Endodermal cell (in vitro differentiated cells): ENCODE measurements around the gene AMTN. TPM values are rescaled to one million over a fixed set of nuclear protein-coding genes. Genes with fewer than 3 reads are reported as not detected.

ENCODE experiments used
- DNase-seq: peaks from one replicate; pipeline ENCODE4 v3.0.0-alpha.2; 2017
- H3K27ac ChIP-seq: 2 replicates; pipeline ENCODE4 v1.5.1; 2013; ENCODE audit warnings: mild to moderate bottlenecking, low read depth, low read length, moderate library complexity
- H3K27me3 ChIP-seq: 2 replicates; pipeline ENCODE4 v1.6.1; 2013; ENCODE audit warnings: mild to moderate bottlenecking, low read length, moderate library complexity; ENCODE audit not compliant: insufficient read depth, control insufficient read depth, poor library complexity, severe bottlenecking
- H3K36me3 ChIP-seq: 2 replicates; pipeline ENCODE4 v1.7.0; 2013; ENCODE audit warnings: mild to moderate bottlenecking, low read length, moderate library complexity; ENCODE audit not compliant: control insufficient read depth, insufficient read depth
- H3K4me1 ChIP-seq: one replicate; pipeline ENCODE4 v1.7.0; 2013; ENCODE audit warnings: low read length; ENCODE audit not compliant: control insufficient read depth, insufficient read depth
- H3K4me3 ChIP-seq: 2 replicates; pipeline ENCODE4 v1.5.1; 2013; ENCODE audit warnings: mild to moderate bottlenecking, low read length, moderate library complexity
- H3K9ac ChIP-seq: 2 replicates; pipeline ENCODE4 v1.6.1; 2013; ENCODE audit warnings: mild to moderate bottlenecking, low read length, moderate library complexity; ENCODE audit not compliant: poor library complexity, severe bottlenecking; ENCODE audit errors: extremely low read depth
- H3K9me3 ChIP-seq: 2 replicates; pipeline ENCODE4 v1.6.1; 2013; ENCODE audit warnings: mild to moderate bottlenecking, low read length, moderate library complexity; ENCODE audit not compliant: control insufficient read depth
- H3K27ac Mint-ChIP-seq: 2 replicates; pipeline ENCODE4 v1.8.0; 2020; ENCODE audit warnings: mixed read lengths
- H3K27me3 Mint-ChIP-seq: 2 replicates; pipeline ENCODE4 v1.8.0; 2021; ENCODE audit warnings: mild to moderate bottlenecking, mixed read lengths; ENCODE audit not compliant: insufficient read depth
- H3K36me3 Mint-ChIP-seq: 2 replicates; pipeline ENCODE4 v1.8.0; 2020; ENCODE audit warnings: low read depth, mixed read lengths
- H3K4me1 Mint-ChIP-seq: 2 replicates; pipeline ENCODE4 v1.8.0; 2020; ENCODE audit warnings: mixed read lengths
- H3K4me3 Mint-ChIP-seq: 2 replicates; pipeline ENCODE4 v1.8.0; 2020; ENCODE audit warnings: mild to moderate bottlenecking, moderate library complexity, mixed read lengths
- H3K9me3 Mint-ChIP-seq: 2 replicates; pipeline ENCODE4 v1.8.0; 2020; ENCODE audit warnings: mild to moderate bottlenecking, mixed read lengths
- CTCF ChIP-seq: fragments of 200-600 bp; sonication (generic); conservative IDR thresholded peaks from 2 replicates; pipeline ENCODE4 v1.5.0; 2021; ENCODE audit warnings: antibody characterized with exemption, mild to moderate bottlenecking
- WGBS, 2 experiments: methylation state at CpG; one replicate each; pipeline versions ENCODE4 v1.1.5 to v1.1.7; 2013; ENCODE audit warnings: missing lambda C conversion rate in 2 of 2, mixed read lengths in 1 of 2; ENCODE audit not compliant: insufficient coverage in 1 of 2, insufficient read length in 1 of 2; 5-methylcytosine and 5-hydroxymethylcytosine counted together
- long read RNA-seq, 4 experiments: library from polyadenylated mRNA in 2 of 4; library from RNA in 1 of 4; library from capped mRNA in 1 of 4; stranded (forward) in 3 of 4; unstranded in 1 of 4; transcript quantifications; one replicate each; pipeline ENCODE4 v2.0.0, GENCODE V29; 2020 to 2021; ENCODE audit warnings: inconsistent platforms in 1 of 4
- polyA plus RNA-seq, 2 experiments: library from polyadenylated mRNA; stranded (reverse); fragments of 50-300 nt; gene quantifications; one replicate each; pipeline ENCODE4 v1.2.3, GENCODE V29; 2013
- total RNA-seq, 2 donors: library from RNA; stranded (reverse); fragmentation: NEBNext Ultra II Directional in 1 of 2; extraction: Animal tissue kit (Norgen Biotek cat#: 25700) in 1 of 2; gene quantifications; 2 replicates in 1 of 2; 3 replicates in 1 of 2; pipeline ENCODE4 v1.2.1, GENCODE V29; 2021

Gene AMTN
- total RNA-seq = not detected
- not detected for polyA plus RNA-seq (2013, experiment 1 of 2)
- not detected for polyA plus RNA-seq (2013, experiment 2 of 2)
- long read RNA-seq, experiment 1 = 0 reads
- long read RNA-seq, experiment 2 = 0 reads
- long read RNA-seq, experiment 3 = 0 reads
- long read RNA-seq, experiment 4 = 0 reads

GRCh38 chr4:70518269-70518668 is at the start of gene AMTN:
AMTN (plus strand) TSS chr4:70518569; CDS start chr4:70518778, 209 bp downstream.
- 90% methylated on average over 1 of the region's 2 CpGs; no CpG with 5 or more reads in 1 of the 2 experiments for WGBS, 2 experiments

GRCh38 chr4:70471897-70472296 is 46.5 kb upstream of the AMTN start, which contains the start of gene MUC7:
MUC7 (plus strand) TSS chr4:70472197; CDS start chr4:70474022, 1,825 bp downstream.
- no peak within 1 kb of the TSS for H3K9ac ChIP-seq
- DNase-seq = no peak
- peaks cover 15% of the 10 kb centered on the region for H3K9me3 Mint-ChIP-seq
- H3K9me3 ChIP-seq = no peaks in the 10 kb centered on the region
- H3K36me3 Mint-ChIP-seq = no peaks in the 10 kb centered on the region
- no peaks in the 10 kb centered on the region for H3K4me1 ChIP-seq
- H3K36me3 ChIP-seq = no peaks in the 10 kb centered on the region
- no peak within 1 kb of the TSS for H3K27ac ChIP-seq
- no peak for TF ChIP-seq CTCF
- H3K27me3 Mint-ChIP-seq = no peaks in the 10 kb centered on the region
- H3K4me3 ChIP-seq = no peak within 1 kb of the TSS
- no peaks in the 10 kb centered on the region for H3K27me3 ChIP-seq
- no peak within 1 kb of the TSS for H3K4me3 Mint-ChIP-seq
- H3K4me1 Mint-ChIP-seq = peaks cover 11% of the 10 kb centered on the region
- H3K27ac Mint-ChIP-seq = no peak within 1 kb of the TSS
- whole genome bisulfite sequencing, 2 experiments = 91% methylated on average over 3 to 4 of the region's 4 CpGs

More at GRCh38 chr4:70518269-70518668, at the start of gene AMTN:
- Mint-ChIP-seq H3K36me3 (no peaks in the 10 kb centered on the region), H3K4me1 (no peaks in the 10 kb centered on the region), H3K9me3 (no peaks in the 10 kb centered on the region), H3K27me3 (no peaks in the 10 kb centered on the region), H3K27ac (no peak within 1 kb of the TSS), H3K4me3 (no peak within 1 kb of the TSS)
- H3K27me3 ChIP-seq = no peaks in the 10 kb centered on the region
- H3K4me1 ChIP-seq = no peaks in the 10 kb centered on the region
- no peak for DNase-seq
- H3K36me3 ChIP-seq = no peaks in the 10 kb centered on the region
- no peaks in the 10 kb centered on the region for H3K9me3 ChIP-seq
- H3K27ac ChIP-seq = no peak within 1 kb of the TSS
- H3K4me3 ChIP-seq = no peak within 1 kb of the TSS
- no peak for TF ChIP-seq CTCF
- H3K9ac ChIP-seq = no peak within 1 kb of the TSS

GRCh38 chr4:70473679-70474078 is 44.7 kb upstream of the AMTN start:
- no peaks in the 10 kb centered on the region for H3K36me3 ChIP-seq
- no peak overlapping the region for H3K4me3 Mint-ChIP-seq
- no peak overlapping the region for H3K4me3 ChIP-seq
- H3K4me1 Mint-ChIP-seq = peaks cover 11% of the 10 kb centered on the region
- 91 to 95% methylated on average over 4 of the region's 4 CpGs for WGBS, 2 experiments
- H3K27me3 ChIP-seq = no peaks in the 10 kb centered on the region
- H3K9me3 ChIP-seq = no peaks in the 10 kb centered on the region
- DNase-seq = no peak
- no peak for TF ChIP-seq CTCF
- no peak overlapping the region for H3K9ac ChIP-seq
- no peak overlapping the region for H3K27ac ChIP-seq
- H3K27ac Mint-ChIP-seq = no peak overlapping the region
- no peaks in the 10 kb centered on the region for H3K27me3 Mint-ChIP-seq
- H3K36me3 Mint-ChIP-seq = no peaks in the 10 kb centered on the region
- H3K4me1 ChIP-seq = no peaks in the 10 kb centered on the region
- H3K9me3 Mint-ChIP-seq = peaks cover 10% of the 10 kb centered on the region
